RCC 7860 (cell line): ENCODE results near the gene CCT2.
A peak's percentile ranks its signal among the peaks of the same experiment; 100 is the strongest.

Source experiments
- DNase-seq: peaks from one replicate; pipeline ENCODE4 v3.0.0-alpha.2; 2015; ENCODE audit warnings: low spot score
- FAIRE-seq: peaks from 2 replicates; lab custom pipeline; 2012; peaks lifted over from hg19 to GRCh38; lab: Jason Lieb, UNC

Gene CCT2

GRCh38 chr12:69639400-69640016 is 54.2 kb downstream of the CCT2 start:
- no peak for FAIRE-seq
- DNase-seq, result peak; percentile 24

GRCh38 chr12:69641546-69641945 is 56.3 kb downstream of the CCT2 start:
- FAIRE-seq, result no peak
- DNase-seq, result no peak

GRCh38 chr12:69642531-69642930 is 57.3 kb downstream of the CCT2 start:
- DNase-seq, result no peak
- no peak for FAIRE-seq

GRCh38 chr12:69644511-69644910 is 59.3 kb downstream of the CCT2 start:
- DNase-seq (no peak), FAIRE-seq (no peak)

GRCh38 chr12:69645031-69645430 is 59.8 kb downstream of the CCT2 start:
- no peak for DNase-seq
- no peak for FAIRE-seq

- no peak for DNase-seq
- FAIRE-seq, result no peak
Observed at GRCh38 chr12:69647178-69647577, 61.9 kb downstream of the CCT2 start.

GRCh38 chr12:69648476-69648875 is 63.2 kb downstream of the CCT2 start:
- FAIRE-seq (no peak), DNase-seq (peak; percentile 57)

GRCh38 chr12:69649529-69649928 is 64.3 kb downstream of the CCT2 start:
- DNase-seq, result no peak
- no peak for FAIRE-seq
